Fibroblast of the conjunctiva (primary cell): ENCODE data around the gene ZNF763.
"Not testable (repeated sequence)": the region's sequence is repeated elsewhere in the genome, so short reads cannot be mapped to it uniquely, and the experiment has no call there.

Source experiments
- DNase-seq: peaks from one replicate; pipeline ENCODE4 v3.0.0-alpha.2; 2010; ENCODE audit warnings: low read depth

ZNF763 gene

DNA sequence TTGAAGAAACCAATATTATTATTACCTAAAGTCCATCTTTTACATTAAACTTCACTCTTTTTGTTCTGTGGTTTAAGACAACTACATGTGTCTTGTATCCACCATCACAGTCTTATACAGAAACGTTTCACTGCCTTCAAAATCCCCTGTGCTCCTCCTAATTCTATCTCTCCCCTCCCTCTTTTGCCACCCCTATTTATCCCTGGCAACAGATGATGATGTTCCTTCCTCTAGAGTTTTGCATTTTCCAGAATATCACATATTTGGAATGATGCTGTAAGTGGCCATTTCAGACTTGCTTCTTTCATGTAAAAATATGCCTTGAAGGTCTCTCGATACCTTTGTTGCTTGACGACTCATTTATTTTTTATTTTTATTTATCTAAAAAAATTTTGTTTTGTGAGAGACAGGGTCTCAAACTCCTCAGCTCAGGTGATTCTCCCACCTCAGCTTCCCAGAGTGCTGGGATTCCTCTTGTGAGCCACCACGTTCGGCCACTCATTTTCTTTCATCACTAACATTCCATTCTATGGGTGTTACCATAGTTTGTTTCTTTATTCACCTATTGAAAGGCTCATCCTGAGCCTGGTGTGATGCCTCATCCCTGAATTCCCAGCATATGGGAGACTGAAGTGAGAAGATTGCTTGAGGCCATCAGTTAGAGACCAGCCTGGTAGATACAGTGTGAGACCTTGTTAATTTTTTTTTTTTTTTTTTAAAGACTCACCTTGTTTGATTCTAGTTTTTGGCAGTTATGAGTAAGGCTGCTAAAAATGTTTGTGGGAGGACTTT, 8.4 kb downstream of the ZNF763 start:
- DNase-seq, result no peak

DNA sequence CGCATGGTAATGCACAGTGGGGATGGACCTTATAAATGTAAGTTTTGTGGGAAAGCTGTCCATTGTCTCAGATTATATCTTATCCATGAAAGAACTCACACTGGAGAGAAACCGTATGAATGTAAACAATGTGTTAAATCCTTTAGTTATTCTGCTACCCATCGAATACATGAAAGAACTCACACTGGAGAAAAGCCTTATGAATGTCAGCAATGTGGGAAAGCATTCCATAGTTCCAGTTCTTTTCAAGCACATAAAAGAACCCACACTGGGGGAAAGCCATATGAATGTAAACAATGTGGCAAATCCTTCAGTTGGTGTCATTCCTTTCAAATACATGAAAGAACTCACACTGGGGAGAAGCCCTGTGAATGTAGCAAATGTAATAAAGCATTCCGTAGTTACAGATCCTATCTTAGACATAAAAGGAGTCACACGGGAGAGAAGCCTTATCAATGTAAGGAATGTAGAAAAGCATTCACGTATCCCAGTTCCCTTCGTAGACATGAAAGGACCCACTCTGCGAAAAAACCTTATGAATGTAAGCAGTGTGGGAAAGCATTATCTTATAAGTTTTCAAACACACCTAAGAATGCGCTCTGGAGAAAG, 13.8 kb downstream of the ZNF763 start:
- DNase-seq, result no peak

DNA sequence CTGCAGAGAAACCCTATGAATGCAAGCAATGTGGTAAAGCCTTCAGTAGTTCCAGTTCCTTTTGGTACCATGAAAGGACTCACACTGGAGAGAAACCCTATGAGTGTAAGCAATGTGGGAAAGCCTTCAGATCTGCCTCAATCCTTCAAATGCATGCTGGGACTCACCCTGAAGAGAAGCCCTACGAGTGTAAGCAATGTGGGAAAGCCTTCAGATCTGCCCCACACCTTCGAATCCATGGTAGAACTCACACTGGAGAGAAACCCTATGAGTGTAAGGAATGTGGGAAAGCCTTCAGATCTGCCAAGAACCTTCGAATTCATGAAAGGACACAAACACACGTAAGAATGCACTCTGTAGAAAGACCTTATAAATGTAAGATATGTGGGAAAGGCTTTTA, 14.7 kb downstream of the ZNF763 start:
- DNase-seq, result no peak

DNA sequence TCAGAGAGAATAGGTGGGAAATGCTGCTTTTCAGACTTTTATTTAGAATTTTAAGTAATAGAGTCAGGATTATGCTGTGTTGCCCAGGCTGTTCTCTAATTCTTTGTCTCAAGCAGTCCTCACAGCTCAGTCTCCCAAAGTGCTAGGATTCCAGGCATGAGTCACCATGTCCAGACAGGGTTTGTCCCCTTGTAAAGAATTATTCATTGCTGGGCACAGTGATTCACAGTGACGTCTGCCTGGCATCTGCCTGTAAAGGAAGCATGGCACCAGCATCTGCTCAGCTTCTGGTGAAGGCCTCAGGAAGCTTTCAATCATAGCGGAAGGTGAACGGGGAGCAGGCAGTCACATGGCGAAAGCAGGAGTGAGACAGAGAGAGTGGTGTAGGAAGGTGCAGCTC, 17.7 kb downstream of the ZNF763 start:
- no peak for DNase-seq

DNA sequence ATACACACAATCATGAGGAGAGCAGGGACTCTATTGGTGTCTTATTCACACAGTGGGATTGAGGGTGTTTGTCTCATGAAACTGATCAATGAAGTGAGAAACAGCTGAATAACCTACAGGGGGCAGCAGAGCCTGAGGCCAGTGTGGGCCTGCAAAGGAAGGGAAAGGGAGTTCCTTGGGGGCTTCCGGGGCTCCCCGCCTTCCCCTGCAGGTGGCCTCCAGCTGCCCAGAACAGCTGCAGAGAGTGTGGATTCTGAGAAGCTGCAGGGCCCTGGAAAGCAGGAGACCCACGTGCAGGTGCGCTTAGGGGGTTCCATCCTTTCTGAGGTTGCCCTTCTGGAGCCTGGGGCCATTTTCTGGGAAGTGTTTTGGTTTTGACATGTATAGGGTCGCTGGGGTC, 20.1 kb downstream of the ZNF763 start:
- no peak for DNase-seq

DNA sequence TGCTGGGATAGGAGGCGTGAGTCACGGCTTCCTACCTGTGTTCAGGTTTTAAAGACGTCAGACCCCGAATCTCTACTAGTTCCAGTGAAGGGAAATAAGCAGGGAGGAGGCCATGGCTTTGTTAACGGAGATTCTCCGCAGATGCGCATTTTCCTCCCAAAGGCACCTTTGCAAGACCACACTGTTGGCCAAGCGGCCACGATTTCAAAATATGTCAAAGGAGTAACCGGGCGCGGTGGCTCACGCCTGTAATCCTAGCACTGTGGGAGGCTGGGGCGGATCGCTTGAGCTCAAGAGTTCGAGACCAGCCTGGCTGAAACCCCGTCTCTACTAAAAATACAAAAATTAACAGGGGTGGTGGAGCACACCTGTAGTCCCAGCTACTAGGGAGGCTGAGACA, 21.9 kb downstream of the ZNF763 start:
- no peak for DNase-seq

DNA sequence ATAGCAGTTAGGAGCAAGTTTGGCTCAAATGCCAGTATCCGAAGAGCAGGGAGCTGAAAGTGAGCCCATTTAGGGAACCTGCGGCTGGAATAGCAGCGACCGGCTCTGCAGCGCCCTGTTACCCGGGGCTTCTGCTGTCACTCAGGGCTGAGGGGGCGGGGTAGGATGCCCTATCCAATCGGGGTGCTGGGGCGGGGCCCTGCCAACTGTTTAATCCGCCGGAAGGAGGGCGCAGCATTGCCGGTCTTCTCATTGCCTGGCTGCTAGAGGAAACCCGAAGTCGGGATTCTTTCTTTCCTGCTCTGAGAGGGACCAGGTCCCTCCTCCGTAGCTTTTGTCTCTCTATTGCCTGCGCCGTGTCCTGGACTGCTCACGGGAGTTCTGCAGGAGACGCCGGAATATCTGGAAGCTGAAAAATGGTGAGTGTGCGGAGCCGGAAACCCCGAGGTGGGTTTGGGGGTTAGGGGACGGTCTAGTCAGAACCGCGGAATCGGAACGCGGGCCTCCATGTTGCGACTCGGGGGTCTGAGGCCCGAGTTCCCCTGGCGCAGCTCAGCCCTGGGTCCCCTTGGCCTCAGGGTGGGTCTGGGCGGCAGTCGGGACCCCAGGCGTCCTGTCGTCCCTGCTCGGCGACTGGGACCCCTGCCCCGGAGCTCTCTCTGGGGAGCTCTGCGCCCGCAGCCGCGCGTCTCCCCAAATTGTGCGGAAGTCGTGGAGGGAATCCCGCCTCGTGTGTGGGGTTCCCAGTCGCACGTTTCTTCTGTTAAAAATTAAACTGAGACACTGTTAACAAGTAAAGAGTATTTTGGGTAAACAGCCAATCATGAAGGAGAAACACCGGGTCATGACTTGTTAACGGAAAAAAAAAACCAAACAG, 22.8 kb downstream of the ZNF763 start:
- DNase-seq, result peak; percentile 82

DNA sequence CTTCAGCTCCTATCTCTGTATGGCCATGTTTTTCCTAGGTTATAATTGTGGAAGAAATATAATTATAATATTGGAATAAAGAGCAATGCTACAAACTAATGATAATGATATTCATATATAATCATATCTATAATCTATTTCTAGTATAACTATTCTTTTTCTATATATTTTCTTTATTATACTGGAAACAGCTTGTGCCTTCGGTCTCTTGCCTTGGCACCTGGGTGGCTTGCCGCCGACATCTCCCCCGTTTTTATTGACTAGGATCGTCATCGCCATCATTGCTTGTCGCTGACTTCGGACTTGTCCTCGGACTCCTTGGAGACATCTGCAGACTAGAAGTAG, 24.2 kb downstream of the ZNF763 start:
- DNase-seq, result no peak

DNA sequence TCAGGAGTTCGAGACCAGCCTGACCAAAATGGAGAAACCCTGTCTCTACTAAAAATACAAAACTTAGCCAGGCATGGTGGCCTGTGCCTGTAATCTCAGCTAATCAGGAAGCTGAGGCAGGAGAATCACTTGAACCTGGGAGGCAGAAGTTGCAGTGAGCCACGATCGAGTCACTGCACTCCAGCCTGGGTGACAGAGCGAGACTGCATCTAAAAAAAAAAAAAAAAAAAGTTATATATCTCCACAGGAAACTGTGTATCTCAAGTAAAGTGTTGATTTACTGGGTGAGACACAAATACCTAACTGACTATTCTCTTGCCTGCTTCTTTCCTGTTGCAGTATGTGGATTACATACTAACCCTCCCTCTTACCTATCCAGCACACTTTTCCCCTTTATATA, 27.1 kb downstream of the ZNF763 start:
- DNase-seq, result not testable (repeated sequence)

DNA sequence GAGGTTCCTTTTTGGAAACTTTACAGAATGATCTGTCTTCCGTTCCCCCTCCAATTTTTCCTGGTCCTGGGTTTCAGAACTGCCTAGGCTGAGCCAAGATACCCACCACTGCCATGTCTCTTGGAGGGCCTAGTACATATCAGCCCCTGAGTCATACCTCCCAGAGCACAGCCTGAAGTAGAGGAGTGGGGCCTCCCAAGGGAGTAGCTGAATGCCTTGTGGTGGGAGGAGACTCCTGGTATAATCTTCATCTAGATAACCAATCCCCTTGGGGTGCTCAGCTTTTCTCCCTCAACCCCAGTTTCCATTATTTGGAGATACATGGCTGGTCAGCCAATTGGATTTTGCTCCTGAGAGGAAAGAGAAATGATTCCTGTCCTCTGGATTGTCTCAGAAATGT, 30.3 kb downstream of the ZNF763 start:
- no peak for DNase-seq

DNA sequence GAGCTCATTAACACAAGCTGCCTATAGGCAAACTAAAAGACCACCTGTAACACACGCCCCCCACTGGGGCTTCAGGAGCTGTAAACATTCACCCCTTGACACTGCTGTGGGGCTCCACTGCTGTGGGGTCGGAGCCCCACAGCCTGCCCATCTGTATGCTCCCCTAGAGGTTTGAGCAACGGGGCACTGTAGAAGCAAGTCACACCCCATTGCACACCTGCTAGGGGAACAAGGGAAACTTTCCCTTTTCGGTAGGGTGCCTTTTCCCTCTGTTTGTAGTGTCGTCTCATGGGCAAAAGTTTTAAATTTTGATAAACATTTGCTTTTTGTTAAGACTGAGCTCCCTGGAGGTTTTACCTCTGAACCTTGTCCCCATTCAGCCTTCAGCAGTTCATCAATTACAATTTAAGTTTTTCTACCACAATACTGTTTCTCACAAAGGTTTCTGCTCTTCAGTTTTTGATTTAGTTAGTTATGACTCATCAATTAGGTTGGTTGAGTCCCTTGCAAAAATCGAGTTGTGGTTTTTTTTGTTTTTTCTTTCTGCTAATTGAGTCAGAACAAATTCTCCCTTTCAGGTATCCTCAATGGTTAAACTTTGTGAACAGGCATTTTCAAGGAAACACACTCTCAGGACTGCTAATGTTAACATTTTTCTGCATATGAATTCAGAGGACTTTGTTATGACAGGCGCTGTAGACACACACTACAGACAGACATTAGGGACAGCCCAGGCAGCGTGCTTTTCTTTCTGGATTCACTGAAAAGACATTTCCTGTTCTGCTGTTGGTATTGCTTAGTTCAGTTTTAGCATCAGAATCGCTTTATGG, 35.5 kb downstream of the ZNF763 start:
- DNase-seq, result no peak

DNA sequence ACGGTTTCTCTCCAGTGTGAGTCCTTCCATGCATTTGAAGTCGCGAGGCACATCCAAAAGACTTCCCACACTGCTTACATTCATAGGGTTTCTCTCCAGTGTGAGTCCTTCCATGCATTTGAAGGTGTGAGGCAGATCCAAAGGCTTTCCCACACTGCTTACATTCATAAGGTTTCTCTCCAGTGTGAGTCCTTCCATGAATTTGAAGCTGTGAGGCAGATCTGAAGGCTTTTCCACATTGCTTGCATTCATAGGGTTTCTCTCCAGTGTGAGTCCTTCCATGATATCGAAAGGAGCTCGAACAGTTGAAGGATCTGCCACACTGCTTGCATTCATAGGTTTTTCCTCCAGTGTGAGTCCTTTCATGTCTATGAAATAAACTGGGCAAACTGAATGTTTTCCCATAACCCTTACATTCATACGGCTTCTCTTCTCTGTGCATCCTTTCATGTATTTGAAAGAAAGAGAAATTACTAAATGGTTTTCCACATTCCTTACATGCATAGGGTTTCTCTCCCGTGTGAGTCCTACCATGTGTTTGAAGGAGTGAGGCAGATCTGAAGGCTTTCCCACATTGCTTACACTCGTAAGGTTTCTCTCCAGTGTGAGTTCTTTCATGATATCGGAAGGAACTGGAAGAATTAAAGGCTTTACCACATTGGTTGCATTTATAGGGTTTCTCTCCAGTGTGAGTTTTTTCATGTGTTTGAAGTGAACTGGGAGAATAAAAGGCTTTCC, 50.3 kb downstream of the ZNF763 start:
- no peak for DNase-seq

DNA sequence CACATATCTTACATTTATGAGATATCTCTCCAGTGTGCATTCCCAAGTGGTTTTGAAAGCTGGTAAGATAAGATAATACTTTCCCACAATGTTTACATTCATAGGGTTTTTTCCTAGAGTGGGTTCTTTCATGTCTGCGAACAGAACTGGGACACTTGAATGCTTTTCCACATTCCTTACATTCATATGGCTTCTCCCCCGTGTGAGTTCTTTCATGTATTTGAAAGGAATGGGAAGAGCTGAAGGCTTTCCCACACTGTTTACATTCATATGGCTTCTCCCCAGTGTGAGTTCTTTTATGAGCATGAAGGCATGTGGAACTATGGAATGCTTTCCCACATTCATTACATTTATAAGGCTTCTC, 50.9 kb downstream of the ZNF763 start:
- DNase-seq, result no peak
